ENCODE measurements around the gene CORIN. TPM values are rescaled to one million over a fixed set of nuclear protein-coding genes. Genes with fewer than 3 reads are reported as not detected.

The CORIN gene
- polyA plus RNA-seq, 1 donor (not counting 4 experiments of a cell fraction or from before 2014, with no cell fraction given) = 0.14 TPM

DNA sequence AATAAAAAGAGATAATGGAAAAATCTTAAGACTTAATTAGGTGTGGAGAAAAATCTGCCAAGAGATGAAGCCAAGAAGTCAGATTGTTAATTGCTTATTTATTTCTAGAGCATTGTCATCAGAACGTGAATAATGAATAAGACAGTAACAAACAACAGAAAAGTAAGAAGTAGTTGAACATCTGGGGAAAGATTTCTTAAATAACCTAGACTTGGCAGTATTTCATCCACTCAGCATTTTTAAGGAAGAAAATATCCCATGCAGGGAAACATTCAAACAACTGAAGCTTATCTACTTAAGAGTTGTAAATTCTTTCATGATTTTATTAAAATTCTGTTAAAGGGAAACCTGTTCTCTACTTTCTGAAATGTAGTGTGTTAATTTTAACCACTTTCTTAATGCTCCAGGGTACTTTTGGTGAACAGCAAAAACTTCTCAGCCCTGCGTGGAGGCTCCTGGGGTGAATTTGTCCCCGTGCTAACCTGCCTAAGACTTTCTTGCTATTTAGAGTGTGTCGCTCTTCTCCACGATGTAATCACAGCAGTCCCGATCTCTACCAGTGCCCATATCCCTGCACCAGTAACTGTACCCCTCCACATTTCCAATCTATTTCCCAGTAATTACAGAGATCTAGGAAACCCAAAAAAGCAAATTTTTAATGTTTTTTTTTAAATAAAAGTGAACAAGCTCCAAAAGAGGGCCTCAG lies 124.6 kb downstream of the CORIN start:
- Histone ChIP-seq H3K4me2 (ENCODE audit: control insufficient read depth, extremely low read depth, insufficient read depth, low read depth, low read length) (no peak overlapping the region), H3K4me1 (ENCODE audit: control insufficient read depth, extremely low read depth, insufficient read depth, low read length) (no peaks in the 10 kb centered on the region), H3K36me3 (ENCODE audit: control insufficient read depth in 2 of 2, extremely low read depth in 1 of 2, insufficient read depth in 2 of 2, low read length in 2 of 2) (no peaks in the 10 kb centered on the region), H3K9me3 (ENCODE audit: control insufficient read depth, low read depth, low read length) (no peaks in the 10 kb centered on the region), H3K9ac (ENCODE audit: control insufficient read depth, extremely low read depth, insufficient read depth, low read length) (no peak overlapping the region), H3K9me1 (ENCODE audit: control insufficient read depth, extremely low read depth, insufficient read depth, low read length) (no peaks in the 10 kb centered on the region), H3K4me3 (ENCODE audit: control insufficient read depth in 2 of 3, extremely low read depth in 1 of 3, insufficient read depth in 2 of 3, low read depth in 1 of 3, low read length in 3 of 3) (no peak overlapping the region), H2AFZ (ENCODE audit: control insufficient read depth, low read length) (no peak overlapping the region), H3K79me2 (ENCODE audit: control insufficient read depth, insufficient read depth, low read length) (no peaks in the 10 kb centered on the region), H3K27ac (ENCODE audit: control insufficient read depth, insufficient read depth, low read length) (no peak overlapping the region), H4K20me1 (ENCODE audit: control insufficient read depth, extremely low read depth, insufficient read depth, low read length) (no peaks in the 10 kb centered on the region), H3K27me3 (ENCODE audit: control insufficient read depth, extremely low read depth, insufficient read depth, low read length) (peaks cover 4% of the 10 kb centered on the region)
- FAIRE-seq (no peak), DNase-seq (ENCODE audit: low read depth, low spot score) (no peak)
- no peak for TF ChIP-seq EZH2 (IDR thresholded peaks at IDR 0.05; ENCODE audit: low read length)
- TF ChIP-seq, protein P1, sequence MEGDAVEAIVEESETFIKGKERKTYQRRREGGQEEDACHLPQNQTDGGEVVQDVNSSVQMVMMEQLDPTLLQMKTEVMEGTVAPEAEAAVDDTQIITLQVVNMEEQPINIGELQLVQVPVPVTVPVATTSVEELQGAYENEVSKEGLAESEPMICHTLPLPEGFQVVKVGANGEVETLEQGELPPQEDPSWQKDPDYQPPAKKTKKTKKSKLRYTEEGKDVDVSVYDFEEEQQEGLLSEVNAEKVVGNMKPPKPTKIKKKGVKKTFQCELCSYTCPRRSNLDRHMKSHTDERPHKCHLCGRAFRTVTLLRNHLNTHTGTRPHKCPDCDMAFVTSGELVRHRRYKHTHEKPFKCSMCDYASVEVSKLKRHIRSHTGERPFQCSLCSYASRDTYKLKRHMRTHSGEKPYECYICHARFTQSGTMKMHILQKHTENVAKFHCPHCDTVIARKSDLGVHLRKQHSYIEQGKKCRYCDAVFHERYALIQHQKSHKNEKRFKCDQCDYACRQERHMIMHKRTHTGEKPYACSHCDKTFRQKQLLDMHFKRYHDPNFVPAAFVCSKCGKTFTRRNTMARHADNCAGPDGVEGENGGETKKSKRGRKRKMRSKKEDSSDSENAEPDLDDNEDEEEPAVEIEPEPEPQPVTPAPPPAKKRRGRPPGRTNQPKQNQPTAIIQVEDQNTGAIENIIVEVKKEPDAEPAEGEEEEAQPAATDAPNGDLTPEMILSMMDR (optimal IDR thresholded peaks at IDR 0.05 in 1 of 3, IDR thresholded peaks at IDR 0.05 in 1 of 3, conservative IDR thresholded peaks at IDR 0.05 in 1 of 3; ENCODE audit: extremely low read depth in 1 of 3, insufficient read depth in 2 of 3, low read length in 3 of 3) = no peak
- dilution Hi-C loops (cut with MboI; ENCODE audit: extremely low pct_ligation_motif_present, low sequenced_read_pairs) = no loop called here

- no peaks in the 10 kb centered on the region for H3K4me1 ChIP-seq (ENCODE audit: control insufficient read depth, extremely low read depth, insufficient read depth, low read length)
- no peaks in the 10 kb centered on the region for H4K20me1 ChIP-seq (ENCODE audit: control insufficient read depth, extremely low read depth, insufficient read depth, low read length)
- H3K9me3 ChIP-seq (ENCODE audit: control insufficient read depth, low read depth, low read length) = no peaks in the 10 kb centered on the region
- no peaks in the 10 kb centered on the region for H3K36me3 ChIP-seq (ENCODE audit: control insufficient read depth in 2 of 2, extremely low read depth in 1 of 2, insufficient read depth in 2 of 2, low read length in 2 of 2)
- dilution Hi-C loops (cut with MboI; ENCODE audit: extremely low pct_ligation_motif_present, low sequenced_read_pairs) = no loop called here
- H3K9me1 ChIP-seq (ENCODE audit: control insufficient read depth, extremely low read depth, insufficient read depth, low read length) = no peaks in the 10 kb centered on the region
- no peak overlapping the region for H3K4me2 ChIP-seq (ENCODE audit: control insufficient read depth, extremely low read depth, insufficient read depth, low read depth, low read length)
- H3K27me3 ChIP-seq (ENCODE audit: control insufficient read depth, extremely low read depth, insufficient read depth, low read length) = peaks cover 4% of the 10 kb centered on the region
- FAIRE-seq (no peak), DNase-seq (ENCODE audit: low read depth, low spot score) (no peak)
- no peak overlapping the region for H3K9ac ChIP-seq (ENCODE audit: control insufficient read depth, extremely low read depth, insufficient read depth, low read length)
- no peak overlapping the region for H3K4me3 ChIP-seq (ENCODE audit: control insufficient read depth in 2 of 3, extremely low read depth in 1 of 3, insufficient read depth in 2 of 3, low read depth in 1 of 3, low read length in 3 of 3)
- TF ChIP-seq EZH2 (IDR thresholded peaks at IDR 0.05; ENCODE audit: low read length) = no peak
- TF ChIP-seq, protein P1 (optimal IDR thresholded peaks at IDR 0.05 in 1 of 3, IDR thresholded peaks at IDR 0.05 in 1 of 3, conservative IDR thresholded peaks at IDR 0.05 in 1 of 3; ENCODE audit: extremely low read depth in 1 of 3, insufficient read depth in 2 of 3, low read length in 3 of 3) = no peak
- H2AFZ ChIP-seq (ENCODE audit: control insufficient read depth, low read length) = no peak overlapping the region
- no peak overlapping the region for H3K27ac ChIP-seq (ENCODE audit: control insufficient read depth, insufficient read depth, low read length)
- H3K79me2 ChIP-seq (ENCODE audit: control insufficient read depth, insufficient read depth, low read length) = no peaks in the 10 kb centered on the region
Measured at GRCh38 chr4:47711646-47712045, 126.2 kb downstream of the CORIN start.

All from keratinocyte (primary cell).